Measurements from ENCODE around the gene CYTH4.

Gene CYTH4

GRCh38 chr22:37273126-37273845 is 9.0 kb upstream of the CYTH4 start:
- peak; percentile 42 for DNase-seq

GRCh38 chr22:37273846-37274225 is 8.5 kb upstream of the CYTH4 start:
- DNase-seq = no peak

GRCh38 chr22:37274380-37274862 is 7.9 kb upstream of the CYTH4 start:
- DNase-seq = no peak

GRCh38 chr22:37275134-37275533 is 7.2 kb upstream of the CYTH4 start:
- DNase-seq = no peak

GRCh38 chr22:37275622-37276021 is 6.7 kb upstream of the CYTH4 start:
- DNase-seq = peak; percentile 79

- DNase-seq = no peak
Measured at GRCh38 chr22:37276776-37277175, 5.5 kb upstream of the CYTH4 start.

GRCh38 chr22:37277384-37277783 is 4.9 kb upstream of the CYTH4 start:
- DNase-seq = no peak

GRCh38 chr22:37278261-37278660 is 4.0 kb upstream of the CYTH4 start:
- no peak for DNase-seq

- no peak for DNase-seq
Measured at GRCh38 chr22:37279331-37280181, 2.8 kb upstream of the CYTH4 start.

GRCh38 chr22:37280718-37281117 is 1.6 kb upstream of the CYTH4 start:
- DNase-seq = no peak

GRCh38 chr22:37281195-37281594 is 1.1 kb upstream of the CYTH4 start:
- no peak for DNase-seq

- DNase-seq = peak; percentile 54
Measured at GRCh38 chr22:37281646-37282384, 493 bp upstream of the CYTH4 start.

GRCh38 chr22:37283393-37283937 is 1.2 kb downstream of the CYTH4 start:
- peak; percentile 55 for DNase-seq

- no peak for DNase-seq
Measured at GRCh38 chr22:37284126-37284804, 2.0 kb downstream of the CYTH4 start.

GRCh38 chr22:37284805-37285355 is 2.6 kb downstream of the CYTH4 start:
- DNase-seq = no peak

- no peak for DNase-seq
Measured at GRCh38 chr22:37285937-37286336, 3.6 kb downstream of the CYTH4 start.

- DNase-seq = no peak
Measured at GRCh38 chr22:37287550-37287951, 5.2 kb downstream of the CYTH4 start.

GRCh38 chr22:37288521-37288920 is 6.2 kb downstream of the CYTH4 start:
- DNase-seq = no peak

- no peak for DNase-seq
Measured at GRCh38 chr22:37289156-37289735, 6.9 kb downstream of the CYTH4 start.

GRCh38 chr22:37290737-37291136 is 8.4 kb downstream of the CYTH4 start:
- no peak for DNase-seq

- DNase-seq = no peak
Measured at GRCh38 chr22:37291559-37292298, 9.4 kb downstream of the CYTH4 start.

Data from activated CD4-positive, alpha-beta T cell treated with anti-CD3 and anti-CD28 coated beads for 48 hours (primary cell).